ENCODE data around the gene DUS1L.

The DUS1L gene

DNA sequence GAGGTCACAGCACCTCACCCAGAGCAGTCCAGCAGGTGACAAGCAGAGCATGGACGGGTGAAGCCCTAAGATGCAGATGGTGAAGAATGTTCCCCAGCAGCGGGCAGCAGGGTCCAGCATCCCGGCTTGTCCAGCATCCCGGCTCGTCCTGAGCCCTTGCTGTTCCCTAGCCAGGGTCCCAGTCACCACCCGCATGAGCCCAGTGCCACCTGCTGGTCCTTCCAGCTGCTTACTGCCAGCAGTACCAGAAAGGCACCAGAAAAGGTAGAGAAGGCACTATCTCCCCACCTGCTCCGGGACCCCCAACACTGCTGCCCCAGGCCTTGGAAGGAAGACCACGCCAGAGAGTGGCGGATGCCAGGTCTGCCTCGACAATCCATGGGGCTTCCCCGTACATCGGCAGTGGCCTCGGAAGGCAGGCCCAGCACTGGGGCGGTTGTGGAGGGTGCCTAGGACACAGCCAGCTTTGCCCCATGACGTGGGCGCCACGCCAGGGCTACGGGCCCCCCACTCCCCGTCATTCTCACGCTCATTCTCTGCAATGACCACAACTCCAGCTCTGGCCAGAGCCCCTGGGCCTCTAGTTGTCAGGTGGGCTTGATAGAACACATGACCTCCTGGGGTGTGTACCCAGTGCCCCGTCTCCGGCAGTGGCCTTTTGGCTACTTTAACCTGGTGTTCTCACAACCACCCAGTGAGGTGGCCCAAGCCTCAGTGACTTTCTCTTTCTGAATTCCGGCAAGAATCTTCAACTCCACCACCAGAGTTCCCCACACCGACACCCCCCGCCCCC, 44.3 kb downstream of the DUS1L start:
- peaks cover 17% of the 10 kb centered on the region for H3K4me1 ChIP-seq (ENCODE audit: control insufficient read depth, insufficient read depth, low read length)
- H3K27ac ChIP-seq (ENCODE audit: insufficient read depth, low read depth, low read length, poor library complexity, severe bottlenecking), result no peak overlapping the region
- no peaks in the 10 kb centered on the region for H3K36me3 ChIP-seq (ENCODE audit: control insufficient read depth, insufficient read depth, low read length)
- peak overlapping the region; percentile 79 for H3K4me3 ChIP-seq (ENCODE audit: insufficient read depth, low read depth, low read length)
- H3K27me3 ChIP-seq (ENCODE audit: control insufficient read depth, insufficient read depth, low read length, poor library complexity, severe bottlenecking), result no peaks in the 10 kb centered on the region
- WGBS, 2 experiments, result 84 to 86% methylated on average over 25 of the region's 25 CpGs
- H3K9me3 ChIP-seq (ENCODE audit: control insufficient read depth, low read length), result no peaks in the 10 kb centered on the region

DNA sequence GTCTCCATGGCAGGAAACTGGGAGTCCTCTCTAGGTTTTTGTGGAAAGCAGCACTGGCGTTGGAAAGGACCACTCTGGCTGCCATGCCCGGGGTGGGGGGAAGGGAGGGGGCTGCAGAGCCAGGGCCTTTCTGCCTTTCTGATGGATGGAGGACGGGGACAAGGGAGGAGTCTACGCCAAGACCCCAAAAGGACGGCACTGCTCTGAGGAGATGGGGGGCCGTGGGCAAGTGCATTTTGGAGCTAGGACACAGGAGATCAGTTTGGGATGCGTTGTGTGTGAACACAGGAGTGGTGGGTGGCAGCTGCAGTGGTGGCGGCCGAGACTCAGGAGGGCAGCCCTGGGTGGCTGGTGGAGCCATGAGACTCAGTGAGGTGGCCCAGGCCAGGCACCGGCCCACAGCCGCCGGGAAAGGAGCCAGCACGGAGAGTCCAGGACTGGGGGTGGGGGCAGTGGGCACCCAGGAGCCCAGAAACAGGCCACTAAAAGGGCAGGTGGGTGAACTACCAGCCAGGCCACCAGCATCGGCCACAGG, 45.0 kb downstream of the DUS1L start:
- no peaks in the 10 kb centered on the region for H3K27me3 ChIP-seq (ENCODE audit: control insufficient read depth, insufficient read depth, low read length, poor library complexity, severe bottlenecking)
- H3K9me3 ChIP-seq (ENCODE audit: control insufficient read depth, low read length), result no peaks in the 10 kb centered on the region
- H3K27ac ChIP-seq (ENCODE audit: insufficient read depth, low read depth, low read length, poor library complexity, severe bottlenecking), result no peak overlapping the region
- no peaks in the 10 kb centered on the region for H3K36me3 ChIP-seq (ENCODE audit: control insufficient read depth, insufficient read depth, low read length)
- H3K4me1 ChIP-seq (ENCODE audit: control insufficient read depth, insufficient read depth, low read length), result peaks cover 23% of the 10 kb centered on the region
- H3K4me3 ChIP-seq (ENCODE audit: insufficient read depth, low read depth, low read length), result no peak overlapping the region
- 94% methylated on average over 14 of the region's 14 CpGs for WGBS, 2 experiments

DNA sequence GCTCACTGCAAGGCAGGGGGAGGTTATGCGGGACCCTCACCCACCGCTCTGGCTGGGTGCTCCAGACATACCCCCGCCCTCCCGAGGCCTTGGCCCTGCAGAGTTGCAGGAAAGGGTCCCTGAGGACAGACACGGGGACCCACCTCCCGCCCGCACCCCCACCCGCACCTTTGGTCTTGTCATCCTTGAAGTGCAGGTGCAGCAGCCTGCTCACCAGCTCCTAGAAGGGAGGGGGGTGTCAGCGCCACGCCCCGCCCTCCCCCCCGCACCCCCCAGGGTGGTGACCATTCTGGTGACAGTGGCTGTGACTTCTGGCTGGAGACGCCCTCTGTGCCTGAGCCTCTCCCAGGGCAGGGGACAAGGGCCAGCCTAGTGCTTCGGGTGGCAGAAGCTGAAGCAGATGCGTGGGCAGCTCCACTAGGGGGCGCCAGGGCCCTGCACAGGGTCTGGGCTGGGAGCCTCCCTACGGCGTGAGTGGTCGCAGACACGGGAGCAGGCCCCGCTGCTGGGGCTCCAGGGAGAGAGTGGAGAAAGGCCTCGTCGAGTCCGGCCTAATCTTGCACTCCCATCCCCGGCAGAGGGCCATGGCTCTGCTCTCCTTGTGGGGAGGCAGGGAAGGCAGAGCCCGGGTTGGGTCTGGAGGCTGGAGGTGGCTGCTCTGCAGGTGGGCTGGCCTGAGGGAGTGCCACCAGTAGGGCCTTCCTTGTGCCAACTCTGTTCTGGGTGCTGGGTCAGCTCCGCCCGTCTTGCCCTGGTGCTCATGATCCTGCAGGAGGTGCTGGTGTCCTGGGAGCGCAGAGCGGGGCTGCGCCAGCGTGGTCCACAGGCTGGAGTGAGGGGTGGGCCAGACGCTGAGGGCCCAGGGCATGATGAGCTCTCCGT, 45.7 kb downstream of the DUS1L start:
- 67% methylated on average over 34 of the region's 34 CpGs for WGBS, 2 experiments
- H3K27me3 ChIP-seq (ENCODE audit: control insufficient read depth, insufficient read depth, low read length, poor library complexity, severe bottlenecking), result no peaks in the 10 kb centered on the region
- no peak overlapping the region for H3K4me3 ChIP-seq (ENCODE audit: insufficient read depth, low read depth, low read length)
- H3K27ac ChIP-seq (ENCODE audit: insufficient read depth, low read depth, low read length, poor library complexity, severe bottlenecking), result no peak overlapping the region
- no peaks in the 10 kb centered on the region for H3K36me3 ChIP-seq (ENCODE audit: control insufficient read depth, insufficient read depth, low read length)
- no peaks in the 10 kb centered on the region for H3K9me3 ChIP-seq (ENCODE audit: control insufficient read depth, low read length)
- H3K4me1 ChIP-seq (ENCODE audit: control insufficient read depth, insufficient read depth, low read length), result peaks cover 29% of the 10 kb centered on the region

DNA sequence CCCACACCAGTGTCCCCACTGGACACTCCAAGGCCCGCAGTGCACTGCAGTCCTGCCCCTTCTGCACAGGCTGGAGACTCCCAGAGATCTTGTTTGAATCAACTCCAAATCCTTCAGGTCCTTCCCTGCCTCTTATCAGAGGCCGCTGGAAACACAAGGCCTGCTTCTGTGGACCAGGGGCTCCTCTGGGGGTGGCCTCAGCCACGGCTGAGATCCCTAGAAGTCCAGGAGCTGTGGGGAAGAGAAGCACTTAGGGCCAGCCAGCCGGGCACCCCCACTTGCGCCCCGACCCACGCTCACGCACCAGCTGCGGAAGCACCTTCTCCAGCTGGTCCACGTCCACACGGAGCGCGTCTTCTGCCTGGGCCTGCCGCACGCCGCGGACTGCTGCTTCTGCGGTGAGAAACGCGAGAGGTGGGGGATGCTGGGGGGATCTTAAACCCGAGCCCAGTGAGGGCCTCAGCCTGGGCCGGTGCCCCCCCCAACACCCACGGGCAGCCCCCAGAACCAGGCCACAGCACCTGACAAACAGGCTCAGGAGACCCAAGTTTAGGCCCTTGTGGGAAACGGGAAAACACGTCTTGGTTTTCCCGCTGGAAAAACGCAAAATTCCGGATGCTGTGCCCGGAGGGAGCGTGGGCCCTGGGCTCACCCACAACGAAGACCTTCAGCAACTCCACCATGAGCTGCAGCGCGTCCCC, 46.5 kb downstream of the DUS1L start:
- H3K27ac ChIP-seq (ENCODE audit: insufficient read depth, low read depth, low read length, poor library complexity, severe bottlenecking), result no peak overlapping the region
- H3K4me3 ChIP-seq (ENCODE audit: insufficient read depth, low read depth, low read length), result no peak overlapping the region
- no peaks in the 10 kb centered on the region for H3K9me3 ChIP-seq (ENCODE audit: control insufficient read depth, low read length)
- 95% methylated on average over 33 of the region's 33 CpGs for WGBS, 2 experiments
- no peaks in the 10 kb centered on the region for H3K27me3 ChIP-seq (ENCODE audit: control insufficient read depth, insufficient read depth, low read length, poor library complexity, severe bottlenecking)
- H3K36me3 ChIP-seq (ENCODE audit: control insufficient read depth, insufficient read depth, low read length), result no peaks in the 10 kb centered on the region
- peaks cover 28% of the 10 kb centered on the region for H3K4me1 ChIP-seq (ENCODE audit: control insufficient read depth, insufficient read depth, low read length)

DNA sequence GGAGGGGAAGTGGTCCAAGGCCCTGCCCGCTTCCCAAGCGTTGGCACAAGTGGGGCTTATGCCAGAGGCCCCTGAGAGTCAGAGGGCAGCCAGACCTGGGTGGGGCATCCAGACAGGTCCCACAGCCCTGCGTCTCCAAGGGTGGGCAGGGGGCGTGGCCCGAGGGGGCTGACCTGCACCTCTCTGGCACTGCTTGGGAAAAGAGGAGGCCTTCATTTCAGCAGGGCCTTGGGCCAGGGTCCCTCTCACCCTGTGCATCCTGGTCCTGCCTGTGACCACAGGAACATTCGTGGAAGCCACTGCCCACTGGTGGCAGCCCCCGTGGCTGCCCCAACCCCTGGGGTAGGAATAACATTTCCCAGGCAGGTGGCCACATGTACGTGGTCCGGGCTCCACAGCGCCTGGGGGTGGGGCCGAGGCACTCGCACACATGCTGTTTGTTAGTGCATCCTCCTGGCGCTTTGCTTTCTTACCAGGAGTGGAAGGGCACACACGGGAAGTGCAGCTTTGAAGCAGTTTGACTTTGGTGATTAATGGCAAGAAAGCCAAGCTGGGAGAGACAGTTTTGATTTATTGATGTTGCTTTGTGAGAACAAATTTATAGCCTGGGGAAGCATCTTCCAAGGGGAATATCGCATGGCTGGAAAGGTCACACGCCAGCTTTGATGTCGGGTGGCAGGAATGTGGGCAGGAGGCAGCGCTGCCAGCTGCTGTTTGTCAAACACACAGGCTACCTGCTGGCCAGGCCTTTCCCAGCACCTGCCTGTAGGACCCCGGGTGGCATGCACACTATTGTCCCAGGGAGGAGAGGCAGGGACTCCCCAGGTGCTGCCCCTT, 47.2 kb downstream of the DUS1L start:
- no peaks in the 10 kb centered on the region for H3K9me3 ChIP-seq (ENCODE audit: control insufficient read depth, low read length)
- H3K4me3 ChIP-seq (ENCODE audit: insufficient read depth, low read depth, low read length), result no peak overlapping the region
- H3K27ac ChIP-seq (ENCODE audit: insufficient read depth, low read depth, low read length, poor library complexity, severe bottlenecking), result peak overlapping the region; percentile 16
- no peaks in the 10 kb centered on the region for H3K36me3 ChIP-seq (ENCODE audit: control insufficient read depth, insufficient read depth, low read length)
- 93% methylated on average over 19 of the region's 19 CpGs for WGBS, 2 experiments
- no peaks in the 10 kb centered on the region for H3K27me3 ChIP-seq (ENCODE audit: control insufficient read depth, insufficient read depth, low read length, poor library complexity, severe bottlenecking)
- H3K4me1 ChIP-seq (ENCODE audit: control insufficient read depth, insufficient read depth, low read length), result peaks cover 25% of the 10 kb centered on the region

DNA sequence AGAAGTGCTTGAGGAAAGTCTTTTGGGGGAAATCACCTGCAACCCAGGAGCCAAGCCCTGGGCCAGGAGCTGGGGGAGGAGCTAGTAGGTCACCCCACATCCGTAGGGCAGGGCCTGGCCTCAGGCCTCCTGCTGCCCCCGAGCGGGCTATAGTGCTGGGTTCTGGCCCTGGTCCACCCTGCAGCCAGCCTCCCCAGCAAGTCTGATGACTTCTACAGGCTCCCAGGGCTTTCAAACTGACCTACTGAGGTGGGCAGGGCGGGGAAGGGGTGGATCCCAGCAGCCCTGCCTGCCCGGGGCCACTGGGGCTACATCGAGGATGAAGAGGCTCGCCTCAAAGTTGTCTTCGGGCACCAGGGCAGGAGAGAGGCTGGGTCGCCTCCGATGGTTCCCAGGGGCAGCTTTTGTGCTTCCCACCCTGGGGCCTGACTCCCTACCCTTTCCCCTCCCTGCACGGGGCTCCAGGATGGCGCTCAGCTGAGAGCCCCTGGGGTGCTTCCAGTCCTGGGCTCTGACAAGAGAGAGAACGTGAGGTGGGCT, 47.9 kb downstream of the DUS1L start:
- H3K4me3 ChIP-seq (ENCODE audit: insufficient read depth, low read depth, low read length), result no peak overlapping the region
- no peaks in the 10 kb centered on the region for H3K36me3 ChIP-seq (ENCODE audit: control insufficient read depth, insufficient read depth, low read length)
- 88 to 89% methylated on average over 13 of the region's 13 CpGs for WGBS, 2 experiments
- no peaks in the 10 kb centered on the region for H3K27me3 ChIP-seq (ENCODE audit: control insufficient read depth, insufficient read depth, low read length, poor library complexity, severe bottlenecking)
- no peak overlapping the region for H3K27ac ChIP-seq (ENCODE audit: insufficient read depth, low read depth, low read length, poor library complexity, severe bottlenecking)
- no peaks in the 10 kb centered on the region for H3K9me3 ChIP-seq (ENCODE audit: control insufficient read depth, low read length)
- peaks cover 30% of the 10 kb centered on the region for H3K4me1 ChIP-seq (ENCODE audit: control insufficient read depth, insufficient read depth, low read length)

DNA sequence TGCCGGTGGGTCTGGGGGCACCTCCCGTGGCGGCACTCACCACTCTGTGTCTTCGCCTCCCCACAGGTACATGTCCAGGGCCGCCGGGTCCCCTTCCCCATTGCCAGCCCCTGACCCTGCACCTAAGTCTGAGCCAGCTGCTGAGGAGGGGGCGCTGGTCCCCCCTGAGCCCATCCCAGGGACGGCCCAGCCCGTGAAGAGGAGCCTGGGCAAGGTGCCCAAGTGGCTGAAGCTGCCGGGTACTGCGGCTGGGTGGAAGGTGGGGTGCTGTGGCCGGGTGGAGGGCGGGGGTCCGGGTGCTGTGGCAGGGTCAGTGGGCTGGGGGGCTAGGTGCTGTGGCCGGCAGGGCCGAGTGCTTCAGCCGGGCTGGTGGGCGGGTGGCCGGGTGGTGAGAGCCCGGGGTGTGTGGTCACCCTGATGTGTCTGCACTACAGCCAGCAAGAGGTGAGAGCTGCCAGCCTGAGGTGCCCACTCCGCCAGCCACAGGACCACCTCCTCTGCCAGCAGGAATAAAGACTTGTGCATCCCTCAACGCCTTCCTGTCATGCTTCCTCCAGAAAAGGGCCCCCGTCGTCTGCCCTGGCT, 48.6 kb downstream of the DUS1L start:
- Histone ChIP-seq H3K9me3 (ENCODE audit: control insufficient read depth, low read length) (no peaks in the 10 kb centered on the region), H3K4me3 (ENCODE audit: insufficient read depth, low read depth, low read length) (no peak overlapping the region), H3K4me1 (ENCODE audit: control insufficient read depth, insufficient read depth, low read length) (peaks cover 29% of the 10 kb centered on the region), H3K27ac (ENCODE audit: insufficient read depth, low read depth, low read length, poor library complexity, severe bottlenecking) (no peak overlapping the region), H3K27me3 (ENCODE audit: control insufficient read depth, insufficient read depth, low read length, poor library complexity, severe bottlenecking) (no peaks in the 10 kb centered on the region), H3K36me3 (ENCODE audit: control insufficient read depth, insufficient read depth, low read length) (no peaks in the 10 kb centered on the region)
- WGBS, 2 experiments, result 96 to 97% methylated on average over 24 of the region's 24 CpGs

DNA sequence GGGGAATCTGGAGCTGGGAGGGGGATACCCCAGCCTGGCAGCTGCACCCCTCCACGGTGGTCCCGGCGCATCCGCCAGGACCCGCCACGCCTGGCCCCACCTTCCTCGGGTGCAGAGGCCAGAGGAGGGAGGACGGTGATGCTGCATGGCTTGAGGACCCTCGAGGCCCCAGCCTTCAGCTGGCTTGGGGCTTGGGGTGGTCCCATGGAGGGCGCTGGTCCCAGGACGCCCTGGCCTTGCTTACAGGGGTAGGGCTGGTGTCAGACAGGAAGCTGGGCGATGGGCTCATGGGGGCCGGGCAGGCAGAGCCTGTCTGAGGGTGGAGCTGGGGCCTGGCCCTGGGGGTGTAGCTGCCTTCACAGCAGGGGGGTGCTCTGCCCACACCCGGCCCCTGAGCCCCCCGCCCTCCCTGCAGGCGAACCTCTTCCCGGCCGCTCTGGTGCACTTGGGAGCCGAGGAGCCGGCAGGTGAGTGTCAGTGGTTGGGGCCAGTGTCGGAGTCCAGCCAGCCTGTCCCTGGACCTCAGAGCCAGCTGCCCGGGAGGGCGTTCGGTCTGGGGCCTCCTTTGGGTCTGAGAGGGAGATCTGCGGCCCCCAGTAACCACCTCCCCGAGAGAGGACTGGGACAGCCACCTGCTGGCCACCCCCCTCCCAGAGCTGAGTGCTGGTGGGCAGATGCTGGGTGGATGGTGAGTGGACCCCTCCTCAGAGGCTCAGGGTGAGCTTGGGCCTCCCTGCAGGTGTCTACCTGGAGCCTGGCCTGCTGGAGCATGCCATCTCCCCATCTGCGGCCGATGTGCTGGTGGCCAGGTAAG, 49.3 kb downstream of the DUS1L start:
- Histone ChIP-seq H3K27me3 (ENCODE audit: control insufficient read depth, insufficient read depth, low read length, poor library complexity, severe bottlenecking) (no peaks in the 10 kb centered on the region), H3K9me3 (ENCODE audit: control insufficient read depth, low read length) (no peaks in the 10 kb centered on the region), H3K4me3 (ENCODE audit: insufficient read depth, low read depth, low read length) (no peak overlapping the region), H3K36me3 (ENCODE audit: control insufficient read depth, insufficient read depth, low read length) (no peaks in the 10 kb centered on the region), H3K4me1 (ENCODE audit: control insufficient read depth, insufficient read depth, low read length) (peaks cover 22% of the 10 kb centered on the region), H3K27ac (ENCODE audit: insufficient read depth, low read depth, low read length, poor library complexity, severe bottlenecking) (no peak overlapping the region)
- 90 to 93% methylated on average over 28 of the region's 28 CpGs for whole genome bisulfite sequencing, 2 experiments

Data from ectodermal cell (in vitro differentiated cells).